GM11168 (cell line): ENCODE data around the gene ARSG.
"Not testable (repeated sequence)": the region's sequence is repeated elsewhere in the genome, so short reads cannot be mapped to it uniquely, and the experiment has no call there.

Experiments used
- in situ Hi-C: fragments of 300-500 bp; cut with MboI; formaldehyde crosslinking; loops from one replicate; pipeline ENCODE4 v1.12.0; 2022; ENCODE audit warnings: low sequenced_read_pairs; ENCODE audit not compliant: unreplicated experiment

ARSG gene

GRCh38 chr17:68302666-68303065, 11.4 kb downstream of the ARSG start:
- in situ Hi-C loops: no loop called here

- in situ Hi-C loops: no loop called here
Measured at GRCh38 chr17:68304706-68305105, 13.4 kb downstream of the ARSG start.

- in situ Hi-C loops: no loop called here
Measured at GRCh38 chr17:68305142-68305541, 13.8 kb downstream of the ARSG start.

- in situ Hi-C loops: no loop called here
Measured at GRCh38 chr17:68306819-68307218, 15.5 kb downstream of the ARSG start.

GRCh38 chr17:68307443-68307842, 16.1 kb downstream of the ARSG start:
- in situ Hi-C loops: no loop called here

GRCh38 chr17:68308486-68308885, 17.2 kb downstream of the ARSG start:
- in situ Hi-C loops: not testable (repeated sequence)

- in situ Hi-C loops: not testable (repeated sequence)
Measured at GRCh38 chr17:68309066-68309670, 17.9 kb downstream of the ARSG start.

GRCh38 chr17:68310152-68310551, 18.9 kb downstream of the ARSG start:
- in situ Hi-C loops: no loop called here

GRCh38 chr17:68314916-68315535, 23.7 kb downstream of the ARSG start:
- in situ Hi-C loops: no loop called here

- in situ Hi-C loops: no loop called here
Measured at GRCh38 chr17:68315930-68316329, 24.6 kb downstream of the ARSG start.

- in situ Hi-C loops: no loop called here
Measured at GRCh38 chr17:68317458-68317857, 26.2 kb downstream of the ARSG start.

- in situ Hi-C loops: no loop called here
Measured at GRCh38 chr17:68318103-68318991, 27.1 kb downstream of the ARSG start.

- in situ Hi-C loops: no loop called here
Measured at GRCh38 chr17:68319410-68320162, 28.3 kb downstream of the ARSG start.

GRCh38 chr17:68320311-68320865, 29.1 kb downstream of the ARSG start:
- in situ Hi-C loops: no loop called here

GRCh38 chr17:68320943-68321555, 29.8 kb downstream of the ARSG start:
- in situ Hi-C loops: no loop called here

- in situ Hi-C loops: no loop called here
Measured at GRCh38 chr17:68321556-68321954, 30.3 kb downstream of the ARSG start.

GRCh38 chr17:68322630-68323029, 31.3 kb downstream of the ARSG start:
- in situ Hi-C loops: no loop called here

GRCh38 chr17:68324114-68324513, 32.8 kb downstream of the ARSG start:
- in situ Hi-C loops: no loop called here

- in situ Hi-C loops: no loop called here
Measured at GRCh38 chr17:68324654-68325336, 33.5 kb downstream of the ARSG start.
